Suprapubic skin (tissue), 4 donors: ENCODE data around the gene PNLDC1.

ENCODE experiments used
- EP300 ChIP-seq: sonication (generic); formaldehyde crosslinking; IDR thresholded peaks from one replicate; pipeline ENCODE4 v1.6.1; 2017; ENCODE audit warnings: antibody characterized with exemption
- POLR2AphosphoS5 ChIP-seq, 3 donors: sonication (generic); formaldehyde crosslinking; IDR thresholded peaks; one replicate each; pipeline ENCODE4 v1.6.1; 2017; ENCODE audit warnings: antibody characterized with exemption in 3 of 3
- TF ChIP-seq, protein P1 (sequence below), 2 donors: fragments of 200-600 bp in 1 of 2; fragments of 450-650 bp in 1 of 2; sonication (generic) in 1 of 2; IDR thresholded peaks; one replicate each; pipeline ENCODE4 v1.5.1; 2016 to 2019; ENCODE audit warnings: antibody characterized with exemption in 2 of 2, mild to moderate bottlenecking in 1 of 2, moderate library complexity in 1 of 2

DNA sequence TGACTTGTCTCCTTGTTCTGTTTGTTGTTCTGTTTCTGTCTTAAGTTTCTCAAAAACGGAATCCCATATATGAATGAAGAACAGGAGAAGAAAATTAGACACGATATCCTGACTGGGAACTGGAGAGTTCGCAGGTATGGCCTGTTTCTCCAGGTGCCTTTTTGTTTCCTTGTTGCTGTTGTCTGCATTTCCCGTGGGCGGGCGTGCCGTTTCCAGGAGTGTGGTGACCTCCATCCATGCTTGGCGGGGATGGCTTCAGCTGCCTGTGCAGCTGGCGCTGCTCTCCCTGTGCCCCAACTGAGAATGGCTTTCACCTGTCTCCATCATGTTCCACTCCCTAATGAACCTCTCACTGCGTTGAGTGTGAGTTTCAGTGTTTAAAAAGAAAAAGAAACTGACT is 4.4 kb downstream of the PNLDC1 start:
- TF ChIP-seq, protein P1, sequence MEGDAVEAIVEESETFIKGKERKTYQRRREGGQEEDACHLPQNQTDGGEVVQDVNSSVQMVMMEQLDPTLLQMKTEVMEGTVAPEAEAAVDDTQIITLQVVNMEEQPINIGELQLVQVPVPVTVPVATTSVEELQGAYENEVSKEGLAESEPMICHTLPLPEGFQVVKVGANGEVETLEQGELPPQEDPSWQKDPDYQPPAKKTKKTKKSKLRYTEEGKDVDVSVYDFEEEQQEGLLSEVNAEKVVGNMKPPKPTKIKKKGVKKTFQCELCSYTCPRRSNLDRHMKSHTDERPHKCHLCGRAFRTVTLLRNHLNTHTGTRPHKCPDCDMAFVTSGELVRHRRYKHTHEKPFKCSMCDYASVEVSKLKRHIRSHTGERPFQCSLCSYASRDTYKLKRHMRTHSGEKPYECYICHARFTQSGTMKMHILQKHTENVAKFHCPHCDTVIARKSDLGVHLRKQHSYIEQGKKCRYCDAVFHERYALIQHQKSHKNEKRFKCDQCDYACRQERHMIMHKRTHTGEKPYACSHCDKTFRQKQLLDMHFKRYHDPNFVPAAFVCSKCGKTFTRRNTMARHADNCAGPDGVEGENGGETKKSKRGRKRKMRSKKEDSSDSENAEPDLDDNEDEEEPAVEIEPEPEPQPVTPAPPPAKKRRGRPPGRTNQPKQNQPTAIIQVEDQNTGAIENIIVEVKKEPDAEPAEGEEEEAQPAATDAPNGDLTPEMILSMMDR (IDR thresholded peaks at IDR 0.05), result no peak
- no peak for TF ChIP-seq POLR2AphosphoS5 (IDR thresholded peaks at IDR 0.05)
- TF ChIP-seq EP300, result no peak
